Mesendoderm (in vitro differentiated cells): ENCODE measurements around the gene PDZD2.
A peak's percentile ranks its signal among the peaks of the same experiment; 100 is the strongest.

ENCODE experiments used
- DNase-seq: peaks from one replicate; pipeline ENCODE4 v3.0.0; 2013
- H2AK5ac ChIP-seq: 2 replicates; pipeline ENCODE4 v1.6.1; 2013; ENCODE audit warnings: low read length, inconsistent platforms
- H2BK120ac ChIP-seq: 2 replicates; pipeline ENCODE4 v1.6.1; 2013; ENCODE audit warnings: low read depth, mild to moderate bottlenecking, low read length, moderate library complexity, mixed read lengths
- H2BK15ac ChIP-seq: replicated peaks from 2 replicates; pipeline ENCODE4 v1.6.1; 2013; ENCODE audit warnings: low read depth, mild to moderate bottlenecking, moderate library complexity
- H2BK5ac ChIP-seq: 2 replicates; pipeline ENCODE4 v1.6.1; 2013; ENCODE audit warnings: low read length, inconsistent platforms
- H3K18ac ChIP-seq: 2 replicates; pipeline ENCODE4 v1.6.1; 2013; ENCODE audit warnings: mild to moderate bottlenecking, low read length, mixed read lengths
- H3K23ac ChIP-seq: one replicate; pipeline ENCODE4 v1.6.1; 2013; ENCODE audit warnings: low read length
- H3K27ac ChIP-seq: 2 replicates; pipeline ENCODE4 v1.5.1; 2013; ENCODE audit warnings: low read depth, mild to moderate bottlenecking, inconsistent platforms, low read length, moderate library complexity
- H3K27me3 ChIP-seq: 2 replicates; pipeline ENCODE4 v1.6.1; 2013; ENCODE audit warnings: low read length, control low read depth, mild to moderate bottlenecking, inconsistent platforms; ENCODE audit not compliant: insufficient read depth, poor library complexity
- H3K36me3 ChIP-seq: 2 replicates; pipeline ENCODE4 v1.6.1; 2013; ENCODE audit warnings: low read length, inconsistent platforms; ENCODE audit not compliant: control insufficient read depth, insufficient read depth
- H3K4ac ChIP-seq: one replicate; pipeline ENCODE4 v1.6.1; 2013; ENCODE audit warnings: low read depth, mild to moderate bottlenecking, low read length, moderate library complexity
- H3K4me1 ChIP-seq: 2 replicates; pipeline ENCODE4 v1.6.1; 2013; ENCODE audit warnings: low read depth, low read length, inconsistent platforms; ENCODE audit not compliant: control insufficient read depth
- H3K4me2 ChIP-seq: 2 replicates; pipeline ENCODE4 v1.6.1; 2013; ENCODE audit warnings: low read length
- H3K4me3 ChIP-seq: 2 replicates; pipeline ENCODE4 v1.5.1; 2013; ENCODE audit warnings: mild to moderate bottlenecking, low read length
- H3K56ac ChIP-seq: one replicate; pipeline ENCODE4 v1.6.1; 2013; ENCODE audit warnings: low read length
- H3K79me1 ChIP-seq: 2 replicates; pipeline ENCODE4 v1.6.1; 2013; ENCODE audit warnings: low read length, inconsistent platforms
- H3K79me2 ChIP-seq: 2 replicates; pipeline ENCODE4 v1.6.1; 2013; ENCODE audit warnings: mild to moderate bottlenecking, low read length; ENCODE audit not compliant: control insufficient read depth, insufficient read depth
- H3K9ac ChIP-seq: 2 replicates; pipeline ENCODE4 v1.6.1; 2013; ENCODE audit warnings: low read length, inconsistent platforms
- H4K5ac ChIP-seq: one replicate; pipeline ENCODE4 v1.6.1; 2013; ENCODE audit warnings: low read length
- H4K8ac ChIP-seq: one replicate; pipeline ENCODE4 v1.6.1; 2013; ENCODE audit warnings: low read depth, mild to moderate bottlenecking, control low read depth, low read length, moderate library complexity
- WGBS: extraction: QIAGEN DNeasy Blood & Tissue Kit; methylation state at CpG from one replicate; pipeline ENCODE4 v1.1.7; 2013; ENCODE audit warnings: low lambda C conversion rate, missing lambda C conversion rate; ENCODE audit not compliant: insufficient coverage; ENCODE audit errors: extremely low coverage; 5-methylcytosine and 5-hydroxymethylcytosine counted together

The PDZD2 gene

GRCh38 chr5:31663519-31663918 is 24.6 kb downstream of the PDZD2 start:
- no peak for DNase-seq
- H3K4me2 ChIP-seq: no peak overlapping the region
- H3K79me2 ChIP-seq: no peaks in the 10 kb centered on the region
- H3K4ac ChIP-seq: no peak overlapping the region
- H4K5ac ChIP-seq: no peak overlapping the region
- no peak overlapping the region for H3K27ac ChIP-seq
- no peaks in the 10 kb centered on the region for H3K79me1 ChIP-seq
- no peak overlapping the region for H2AK5ac ChIP-seq
- H3K4me3 ChIP-seq: no peak overlapping the region
- H3K56ac ChIP-seq: no peak overlapping the region
- no peak overlapping the region for H3K18ac ChIP-seq
- H3K27me3 ChIP-seq: no peaks in the 10 kb centered on the region
- no peak overlapping the region for H4K8ac ChIP-seq
- H3K23ac ChIP-seq: no peak overlapping the region
- H2BK120ac ChIP-seq: no peak overlapping the region
- no peak overlapping the region for H2BK5ac ChIP-seq
- no peak overlapping the region for H2BK15ac ChIP-seq
- no peaks in the 10 kb centered on the region for H3K4me1 ChIP-seq
- WGBS: no CpG with 5 or more reads among the region's 7 CpGs
- H3K9ac ChIP-seq: no peak overlapping the region
- H3K36me3 ChIP-seq: no peaks in the 10 kb centered on the region

- Histone ChIP-seq H3K4me1 (no peaks in the 10 kb centered on the region), H3K27me3 (no peaks in the 10 kb centered on the region), H3K56ac (no peak overlapping the region), H3K23ac (no peak overlapping the region), H3K36me3 (no peaks in the 10 kb centered on the region), H2BK5ac (no peak overlapping the region), H2AK5ac (no peak overlapping the region), H2BK120ac (no peak overlapping the region), H3K27ac (no peak overlapping the region), H4K8ac (no peak overlapping the region), H3K4me3 (no peak overlapping the region), H3K79me2 (no peaks in the 10 kb centered on the region), H3K4me2 (no peak overlapping the region), H3K79me1 (no peaks in the 10 kb centered on the region), H2BK15ac (no peak overlapping the region), H3K4ac (no peak overlapping the region), H3K18ac (no peak overlapping the region), H4K5ac (no peak overlapping the region), H3K9ac (no peak overlapping the region)
- no CpG with 5 or more reads among the region's 8 CpGs for WGBS
- DNase-seq: peak; percentile 95
Measured at GRCh38 chr5:31664566-31664965, 25.6 kb downstream of the PDZD2 start.

DNA sequence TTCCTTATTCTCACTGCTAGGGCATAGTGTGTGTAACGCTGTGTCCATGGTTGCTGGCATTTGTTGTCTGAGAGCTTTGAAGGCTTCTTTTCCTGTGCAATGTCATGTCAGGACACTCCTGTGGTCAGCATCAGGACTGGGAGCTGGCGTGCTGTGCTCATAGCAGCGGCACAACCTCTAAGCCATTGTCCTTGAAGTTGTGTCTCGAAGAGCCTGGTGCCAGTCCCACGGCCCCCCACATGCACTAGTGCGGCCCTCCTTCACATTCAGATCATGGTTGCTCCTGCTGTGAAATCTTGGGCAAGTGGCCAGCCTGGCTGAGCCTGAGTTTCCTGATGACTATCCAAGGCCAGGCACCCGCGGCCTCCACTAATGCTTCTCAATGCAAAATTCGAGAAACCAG is 32.4 kb downstream of the PDZD2 start:
- no CpG with 5 or more reads among the region's 9 CpGs for WGBS
- Histone ChIP-seq H3K27ac (no peak overlapping the region), H3K79me1 (no peaks in the 10 kb centered on the region), H4K8ac (no peak overlapping the region), H2BK120ac (no peak overlapping the region), H3K18ac (no peak overlapping the region), H2BK15ac (no peak overlapping the region), H3K4me1 (no peaks in the 10 kb centered on the region), H3K4me3 (no peak overlapping the region), H3K79me2 (no peaks in the 10 kb centered on the region), H3K56ac (no peak overlapping the region), H3K9ac (no peak overlapping the region), H2AK5ac (no peak overlapping the region), H3K36me3 (no peaks in the 10 kb centered on the region), H3K4me2 (no peak overlapping the region), H3K23ac (no peak overlapping the region), H3K27me3 (no peaks in the 10 kb centered on the region), H3K4ac (no peak overlapping the region), H2BK5ac (no peak overlapping the region), H4K5ac (no peak overlapping the region)
- no peak for DNase-seq

- Histone ChIP-seq H3K4me2 (no peak overlapping the region), H3K79me1 (no peaks in the 10 kb centered on the region), H3K36me3 (no peaks in the 10 kb centered on the region), H4K5ac (no peak overlapping the region), H3K23ac (no peak overlapping the region), H3K79me2 (no peaks in the 10 kb centered on the region), H3K18ac (no peak overlapping the region), H3K27me3 (no peaks in the 10 kb centered on the region), H2BK15ac (no peak overlapping the region), H2AK5ac (no peak overlapping the region), H3K4me1 (no peaks in the 10 kb centered on the region), H3K27ac (no peak overlapping the region), H3K9ac (no peak overlapping the region), H3K4me3 (no peak overlapping the region), H4K8ac (no peak overlapping the region), H2BK5ac (no peak overlapping the region), H3K56ac (no peak overlapping the region), H2BK120ac (no peak overlapping the region), H3K4ac (no peak overlapping the region)
- no CpG with 5 or more reads among the region's 7 CpGs for WGBS
- no peak for DNase-seq
Measured at GRCh38 chr5:31674371-31674951, 35.5 kb downstream of the PDZD2 start.

- H3K4me1 ChIP-seq: no peaks in the 10 kb centered on the region
- H3K18ac ChIP-seq: no peak overlapping the region
- H3K23ac ChIP-seq: no peak overlapping the region
- no peaks in the 10 kb centered on the region for H3K79me1 ChIP-seq
- no peak overlapping the region for H3K4me3 ChIP-seq
- no peak overlapping the region for H3K27ac ChIP-seq
- H3K4ac ChIP-seq: no peak overlapping the region
- no peak overlapping the region for H2BK5ac ChIP-seq
- H3K9ac ChIP-seq: no peak overlapping the region
- no peak overlapping the region for H2AK5ac ChIP-seq
- no peak for DNase-seq
- no peaks in the 10 kb centered on the region for H3K27me3 ChIP-seq
- no peaks in the 10 kb centered on the region for H3K36me3 ChIP-seq
- H3K79me2 ChIP-seq: no peaks in the 10 kb centered on the region
- H4K8ac ChIP-seq: no peak overlapping the region
- H2BK120ac ChIP-seq: no peak overlapping the region
- no peak overlapping the region for H2BK15ac ChIP-seq
- no peak overlapping the region for H3K56ac ChIP-seq
- no peak overlapping the region for H3K4me2 ChIP-seq
- no peak overlapping the region for H4K5ac ChIP-seq
- WGBS: no CpG with 5 or more reads among the region's 6 CpGs
Measured at GRCh38 chr5:31675472-31675871, 36.5 kb downstream of the PDZD2 start.

GRCh38 chr5:31678180-31678579 is 39.2 kb downstream of the PDZD2 start:
- no peaks in the 10 kb centered on the region for H3K79me1 ChIP-seq
- WGBS: no CpG with 5 or more reads among the region's 6 CpGs
- DNase-seq: no peak

More at GRCh38 chr5:31678180-31678579, 39.2 kb downstream of the PDZD2 start:
- no peak overlapping the region for H4K8ac ChIP-seq
- no peak overlapping the region for H2BK120ac ChIP-seq
- H3K4me1 ChIP-seq: no peaks in the 10 kb centered on the region
- no peaks in the 10 kb centered on the region for H3K27me3 ChIP-seq
- H4K5ac ChIP-seq: no peak overlapping the region
- H3K4me2 ChIP-seq: no peak overlapping the region
- H3K27ac ChIP-seq: no peak overlapping the region
- H3K56ac ChIP-seq: no peak overlapping the region
- no peak overlapping the region for H2BK15ac ChIP-seq
- H3K23ac ChIP-seq: no peak overlapping the region
- H2BK5ac ChIP-seq: no peak overlapping the region
- H3K4me3 ChIP-seq: no peak overlapping the region
- no peak overlapping the region for H2AK5ac ChIP-seq
- no peak overlapping the region for H3K18ac ChIP-seq
- H3K36me3 ChIP-seq: no peaks in the 10 kb centered on the region
- no peaks in the 10 kb centered on the region for H3K79me2 ChIP-seq
- no peak overlapping the region for H3K9ac ChIP-seq
- no peak overlapping the region for H3K4ac ChIP-seq
